SKM-1 treated with dmso at 0.1 percent for 144 hours (cell line): Measurements from ENCODE around the gene BIRC2.
"Not testable (repeated sequence)": the region's sequence is repeated elsewhere in the genome, so short reads cannot be mapped to it uniquely, and the experiment has no call there.

Source experiments
- DNase-seq: peaks from one replicate; lab custom pipeline; 2025; ENCODE audit not compliant: unreplicated experiment; lab: John Stamatoyannopoulos, UW

The BIRC2 gene

GRCh38 chr11:102346748-102347461, at the start of gene BIRC2:
Gene BIRC2, plus strand, starts transcription at chr11:102347214. Its CDS starts 2,641 bp downstream, at chr11:102349855.
- peak; percentile 84 for DNase-seq

DNA sequence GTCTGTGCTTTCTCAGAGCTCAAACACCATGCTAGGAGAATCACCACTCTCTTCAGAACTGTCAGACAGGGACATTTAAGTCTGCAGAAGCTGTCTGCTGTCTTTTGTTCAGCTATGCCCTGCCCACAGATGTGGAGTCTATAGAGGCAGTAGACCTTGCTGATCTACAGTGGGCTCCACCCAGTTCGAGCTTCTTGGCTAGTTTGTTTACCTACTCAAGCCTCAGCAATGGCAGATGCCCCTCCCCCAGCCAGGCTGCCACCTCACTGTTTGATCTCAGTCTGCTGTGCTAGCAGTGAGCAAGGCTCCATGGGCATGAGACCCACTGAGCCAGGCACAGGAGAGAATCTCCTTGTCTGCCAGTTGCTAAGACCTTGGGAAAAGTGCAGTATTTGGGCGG, 46.2 kb upstream of the BIRC2 start:
- DNase-seq = not testable (repeated sequence)

DNA sequence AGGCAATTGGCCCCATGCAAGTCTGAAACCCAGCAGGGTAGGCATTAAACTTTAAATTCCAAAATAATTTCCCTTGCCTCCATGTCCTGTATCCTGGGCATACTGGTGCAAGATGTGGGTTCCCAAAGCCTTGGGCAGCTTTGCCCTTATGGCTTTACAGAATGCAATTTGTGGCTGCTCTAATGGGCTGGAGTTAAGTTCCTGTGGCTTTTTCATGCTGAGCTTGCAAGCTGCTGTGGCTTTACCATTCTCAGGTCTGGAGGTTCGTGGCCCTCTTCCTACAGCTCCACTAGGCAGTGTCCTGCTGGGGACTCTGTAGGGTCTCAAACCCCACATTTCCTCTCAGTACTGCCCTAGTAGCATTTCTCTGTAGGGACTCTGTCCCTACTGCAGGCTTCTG, 44.8 kb upstream of the BIRC2 start:
- DNase-seq = no peak

DNA sequence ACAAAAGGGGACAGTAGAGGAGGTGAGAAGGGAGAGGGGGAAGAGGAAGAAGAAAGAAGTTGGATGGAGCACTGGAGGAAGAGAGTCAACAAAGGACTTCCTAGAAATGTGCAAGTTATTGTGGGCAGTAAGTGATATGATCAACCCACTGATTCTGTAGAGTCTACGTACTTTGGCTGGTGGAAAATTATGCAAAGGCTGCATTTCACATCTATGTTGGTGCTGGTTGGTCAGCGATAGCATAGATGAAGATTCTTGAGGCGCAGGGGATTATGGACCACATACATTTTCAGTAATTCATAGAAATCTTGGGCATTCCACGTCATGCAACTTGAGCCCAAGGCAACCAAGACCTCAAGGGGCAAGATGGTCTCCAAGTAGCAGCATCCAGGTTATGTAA, 42.3 kb upstream of the BIRC2 start:
- no peak for DNase-seq

DNA sequence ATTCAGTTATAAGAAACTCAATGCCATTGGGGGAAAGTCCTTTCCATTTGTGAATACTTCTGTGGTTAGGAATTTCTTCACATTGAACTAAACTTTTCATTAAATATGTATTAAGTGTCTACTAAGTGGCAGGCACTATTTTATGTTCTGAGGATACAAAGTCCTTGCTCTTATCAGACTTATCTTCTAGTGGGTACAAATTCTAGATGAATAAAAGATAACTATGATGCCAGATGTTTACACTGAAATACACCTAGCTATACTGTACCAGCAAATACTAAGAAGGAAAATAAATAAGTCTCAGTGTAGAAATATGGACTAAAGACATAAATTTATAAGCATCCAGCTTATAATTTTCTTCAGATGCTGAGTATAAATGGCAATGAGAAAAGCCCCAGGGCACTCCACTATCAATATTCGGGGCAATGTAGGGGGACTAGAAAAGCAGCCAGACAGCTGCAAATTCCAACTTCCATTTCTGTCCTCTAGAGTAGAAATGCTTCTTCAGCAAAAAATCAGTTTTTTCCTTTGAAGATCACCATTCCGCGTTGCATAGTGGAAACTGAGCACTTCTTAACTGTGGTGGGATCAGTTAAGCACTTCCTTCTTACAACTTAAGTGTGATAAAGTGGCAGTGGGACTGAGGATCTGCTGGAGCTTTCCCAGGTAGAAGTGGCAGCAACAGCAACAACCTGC, 41.5 kb upstream of the BIRC2 start:
- DNase-seq = no peak

DNA sequence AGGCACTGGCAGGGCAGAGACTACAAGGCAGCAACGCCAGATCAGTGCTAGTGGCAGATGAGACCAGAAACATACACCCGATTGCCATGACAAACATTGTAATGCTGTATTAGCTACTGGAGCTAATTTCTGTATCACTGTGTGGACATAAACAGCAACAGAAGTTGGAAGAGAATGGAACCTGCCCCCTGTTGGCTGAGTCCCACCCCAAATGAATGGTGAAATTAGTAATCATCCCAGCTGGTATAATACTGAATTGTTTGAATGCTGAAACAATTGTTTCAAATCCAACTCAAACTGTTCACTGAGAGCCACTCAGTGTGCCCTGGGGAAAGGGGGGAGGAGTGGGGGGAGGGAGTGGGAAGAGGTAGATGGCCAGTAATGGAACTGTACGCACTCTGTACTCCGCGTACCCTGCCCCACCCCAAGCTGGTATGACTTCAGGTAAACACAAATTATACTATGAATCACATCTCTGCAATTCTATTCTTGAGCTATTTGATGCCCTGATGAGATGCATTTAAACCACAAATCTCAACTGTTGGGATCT, 40.9 kb upstream of the BIRC2 start:
- no peak for DNase-seq

GRCh38 chr11:102306817-102307726, 39.9 kb upstream of the BIRC2 start:
- DNase-seq = peak; percentile 13

GRCh38 chr11:102307727-102308038, 39.3 kb upstream of the BIRC2 start:
- no peak for DNase-seq

- no peak for DNase-seq
Observed at GRCh38 chr11:102309621-102310541, 37.1 kb upstream of the BIRC2 start.

DNA sequence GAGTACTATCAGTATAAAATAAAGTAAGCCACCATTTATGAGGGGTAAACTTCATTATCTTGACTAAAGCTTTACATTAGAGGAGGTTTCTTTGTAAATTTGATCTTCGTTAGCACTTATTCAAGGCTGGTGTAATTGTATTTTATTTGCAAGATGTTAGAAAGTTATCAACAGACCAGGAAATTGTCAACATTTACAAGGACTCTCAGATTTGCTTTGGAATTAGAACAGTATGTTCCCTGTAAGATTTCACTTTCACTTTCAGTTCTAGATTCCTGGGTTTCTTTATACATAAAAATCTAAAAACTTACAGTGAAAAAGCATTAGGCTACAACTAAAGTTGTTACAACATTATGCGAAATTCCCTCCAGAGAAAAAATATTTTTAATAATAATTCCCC, 34.3 kb upstream of the BIRC2 start:
- no peak for DNase-seq

GRCh38 chr11:102313238-102313940, 33.6 kb upstream of the BIRC2 start:
- no peak for DNase-seq

DNA sequence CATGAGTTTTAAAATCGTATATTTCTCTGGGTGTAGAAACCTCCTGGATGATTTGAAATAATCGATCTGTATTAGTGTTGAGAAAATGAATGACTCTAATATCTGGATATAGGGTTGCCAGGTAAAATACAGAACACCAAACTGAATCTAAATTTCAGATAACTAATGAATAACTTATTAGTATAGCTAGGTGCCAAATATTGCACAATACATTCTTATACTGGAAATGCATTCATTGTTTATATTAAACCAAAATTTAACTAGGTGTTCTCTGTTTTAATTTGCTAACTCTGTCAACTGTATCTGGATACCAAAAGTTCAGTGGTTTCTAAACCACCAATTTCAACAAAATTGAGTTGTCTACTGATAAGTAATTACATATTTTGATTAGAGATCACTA, 32.2 kb upstream of the BIRC2 start:
- DNase-seq = no peak

DNA sequence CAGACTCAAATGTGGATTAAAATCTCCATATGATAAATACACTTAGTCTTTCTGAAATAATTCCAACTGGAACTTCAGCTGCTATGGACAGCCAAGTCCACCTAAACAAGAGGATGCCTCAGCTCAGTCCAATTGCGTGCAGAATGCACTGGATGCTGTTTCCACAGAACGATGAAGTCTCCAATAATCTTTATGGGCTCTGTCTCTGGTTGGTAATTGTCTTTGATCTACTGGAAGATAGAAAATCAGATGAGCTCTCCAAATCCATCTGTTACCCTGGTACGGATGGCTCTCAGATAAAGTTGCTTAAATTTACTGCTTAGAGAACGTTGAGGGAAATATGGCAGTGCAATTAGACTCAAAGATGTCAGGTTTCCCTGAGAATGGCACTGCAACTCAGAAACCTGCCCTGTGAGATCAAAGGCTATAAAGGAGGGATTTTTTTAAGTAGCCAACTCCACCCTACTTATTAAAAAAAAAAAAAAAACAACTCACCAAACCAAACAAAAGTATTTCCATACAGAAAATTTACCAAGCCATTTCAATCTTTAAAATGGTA, 30.6 kb upstream of the BIRC2 start:
- no peak for DNase-seq

DNA sequence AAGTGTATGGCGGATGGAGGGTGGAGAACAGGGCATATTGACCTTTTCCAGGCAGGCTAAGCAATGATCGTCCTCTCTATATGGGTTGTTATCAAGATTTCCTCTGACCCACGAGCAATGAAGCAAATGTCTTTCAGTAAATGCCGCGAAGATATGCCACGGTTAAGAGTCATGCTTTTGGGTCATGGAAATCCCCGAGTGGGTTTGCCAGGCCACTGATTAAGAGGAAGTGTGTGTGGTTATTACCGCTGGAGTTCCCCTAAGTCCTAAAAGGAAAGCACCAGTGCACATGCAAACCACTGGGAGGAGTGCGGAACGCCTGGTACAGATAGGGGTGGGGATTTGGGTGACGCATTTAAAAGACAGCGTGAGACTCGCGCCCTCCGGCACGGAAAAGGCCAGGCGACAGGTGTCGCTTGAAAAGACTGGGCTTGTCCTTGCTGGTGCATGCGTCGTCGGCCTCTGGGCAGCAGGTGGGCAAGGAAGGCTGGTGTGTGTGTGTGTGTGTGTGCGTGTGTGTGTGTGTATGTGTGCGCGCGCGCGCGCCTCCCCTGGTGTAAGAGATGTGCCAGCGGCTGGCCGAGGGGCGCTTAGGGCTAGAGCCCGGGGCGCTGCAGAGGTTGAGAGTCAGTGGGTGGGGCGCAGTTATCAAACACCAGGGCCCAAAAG, 29.8 kb upstream of the BIRC2 start, which contains the start of gene BIRC3:
BIRC3 (plus strand) TSS at position 386 of the 669 bp plus-strand sequence. CDS start 7,026 bp downstream, outside the sequence.
- DNase-seq = peak; percentile 56

DNA sequence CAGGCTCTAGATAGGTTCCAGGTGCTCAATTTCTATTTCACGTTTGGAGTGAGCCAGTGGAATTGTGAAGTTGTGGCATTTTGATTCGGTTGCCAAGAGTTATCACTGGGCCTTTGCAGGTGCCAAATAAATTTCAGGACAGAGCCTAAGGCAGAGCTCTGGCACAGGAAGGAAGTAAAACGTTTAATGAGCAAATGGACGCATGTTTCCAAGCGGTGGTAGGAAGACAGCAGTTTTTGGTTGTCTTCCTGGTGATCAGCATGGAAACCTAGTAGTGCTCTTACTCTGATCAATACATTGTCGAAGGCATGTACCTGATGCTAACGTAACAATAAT, 29.3 kb upstream of the BIRC2 start:
- no peak for DNase-seq

DNA sequence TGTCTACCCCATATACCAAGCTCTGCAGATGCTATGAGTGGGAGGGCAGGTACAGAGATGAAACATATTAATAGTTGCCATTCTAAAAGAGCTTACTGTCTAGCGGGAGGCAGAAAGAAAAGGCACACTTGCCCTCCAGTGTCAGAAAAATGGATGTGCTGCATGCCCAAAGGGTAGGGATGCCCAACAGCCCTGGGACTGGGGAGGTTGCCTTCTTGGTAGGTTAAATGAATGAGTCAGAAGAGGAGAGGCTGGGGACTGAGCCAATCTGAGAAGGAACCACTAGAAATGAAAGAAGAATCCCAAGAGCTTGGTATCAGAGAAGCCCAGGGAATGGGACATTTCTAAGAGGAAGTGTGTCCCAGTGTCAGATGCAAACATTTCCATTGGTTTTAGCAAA, 28.5 kb upstream of the BIRC2 start:
- no peak for DNase-seq

DNA sequence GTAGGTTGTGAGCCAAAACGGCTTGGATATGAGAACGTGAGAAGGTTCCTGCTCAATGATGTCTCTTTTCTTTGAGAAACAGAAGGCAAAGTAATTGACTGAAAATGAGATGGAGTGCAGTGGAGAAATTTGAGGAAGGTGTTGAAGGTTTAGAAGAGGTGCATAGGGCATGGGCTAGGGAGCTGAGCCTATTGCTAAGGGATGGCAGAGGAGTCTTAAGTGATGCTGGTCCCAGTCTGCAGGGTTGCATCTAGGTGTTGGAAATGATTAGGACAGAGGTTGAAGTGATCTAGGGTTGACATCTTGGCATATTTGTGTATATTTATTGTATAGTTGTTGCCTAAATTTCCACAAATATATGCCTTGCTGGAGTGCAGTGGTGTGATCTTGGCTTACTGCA, 27.5 kb upstream of the BIRC2 start:
- DNase-seq = no peak

DNA sequence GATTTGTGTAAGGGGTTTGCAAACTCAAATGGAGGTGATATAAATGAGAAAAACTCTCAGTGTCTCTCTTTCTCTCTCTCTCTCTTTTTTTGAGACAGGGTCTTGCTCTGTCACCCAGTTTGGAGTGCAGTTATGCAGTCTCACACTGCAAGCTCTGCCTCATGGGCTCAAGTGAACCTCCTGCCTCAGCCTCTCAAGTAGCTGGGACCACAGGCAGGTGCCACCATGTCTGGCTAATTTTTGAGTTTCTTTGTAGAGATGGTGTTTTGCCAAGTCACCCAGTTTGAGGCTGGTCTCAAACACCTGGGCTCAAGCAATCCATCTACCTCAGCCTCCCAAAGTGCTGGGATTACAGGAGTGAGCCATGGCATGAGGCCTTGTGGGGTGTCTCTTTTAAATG, 26.8 kb upstream of the BIRC2 start:
- DNase-seq = no peak

- DNase-seq = no peak
Observed at GRCh38 chr11:102320679-102321078, 26.3 kb upstream of the BIRC2 start.
